ENCODE data around the gene CIB1. TPM values are rescaled to one million over a fixed set of nuclear protein-coding genes. Genes with fewer than 3 reads are reported as not detected.

The CIB1 gene
- total and polyA plus RNA-seq, 10 of the 15 experiments (the other 5 are each of a cell fraction or from before 2014, with no cell fraction given) = 10.8 to 155 (median 81.9) TPM

DNA sequence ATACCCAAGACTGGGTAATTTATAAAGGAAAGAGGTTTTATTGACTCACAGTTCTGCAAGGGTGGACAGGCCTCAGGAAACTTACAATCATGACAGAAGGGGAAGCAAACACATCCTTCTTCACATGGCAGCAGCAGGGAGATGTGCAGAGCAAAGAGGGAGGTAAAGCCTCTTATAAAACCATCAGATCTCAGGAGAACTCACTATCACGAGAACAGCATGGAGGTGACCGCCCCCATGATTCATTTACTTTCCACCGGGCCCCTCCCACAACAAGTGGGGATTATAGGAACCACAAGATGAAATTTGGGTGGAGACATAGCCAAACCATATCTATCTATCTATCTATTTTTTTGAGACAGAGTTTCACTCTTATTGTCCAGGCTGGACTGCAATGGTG lies 5.6 kb upstream of the CIB1 start:
- Histone ChIP-seq H3K4me2 (ENCODE audit: control insufficient read depth, insufficient read depth) (no peak overlapping the region), H3K36me3 (ENCODE audit: control insufficient read depth in 2 of 2, insufficient read depth in 2 of 2, low read length in 1 of 2) (peaks cover 0 to 2% of the 10 kb centered on the region in 2 experiments; a peak in 3 of 4 replicates), H3K27me3 (replicated peaks in 1 of 2; ENCODE audit: control insufficient read depth in 2 of 2, insufficient read depth in 2 of 2, low read length in 1 of 2) (no peaks in the 10 kb centered on the region), H3K4me3 (no peak overlapping the region), H3K79me2 (ENCODE audit: control insufficient read depth, insufficient read depth, low read length) (no peaks in the 10 kb centered on the region; the same call in 1 of the 2 replicates), H2AFZ (ENCODE audit: control insufficient read depth, low read depth, low read length) (no peak overlapping the region), H3K4me1 (ENCODE audit: control insufficient read depth, insufficient read depth, low read length) (peaks cover 4% of the 10 kb centered on the region; the same call in 1 of the 2 replicates), H4K20me1 (ENCODE audit: control insufficient read depth, insufficient read depth) (no peaks in the 10 kb centered on the region), H3K9ac (ENCODE audit: control insufficient read depth, insufficient read depth, low read length) (no peak overlapping the region), H3K27ac (ENCODE audit: control insufficient read depth, insufficient read depth) (no peak overlapping the region), H3K9me3 (replicated peaks; ENCODE audit: control insufficient read depth, insufficient read depth, low read length) (no peaks in the 10 kb centered on the region)
- intact Hi-C loops (cut with micrococcal nuclease; ENCODE audit: unreplicated experiment) = no loop called here
- ATAC-seq (no peak), DNase-seq (ENCODE audit: low read depth, low spot score) (no peak), FAIRE-seq (no peak)
- BruUV-seq (replicated peaks) = no TSS peak
- TF ChIP-seq MEF2B (IDR thresholded peaks at IDR 0.05; ENCODE audit: partially characterized antibody, poor library complexity, severe bottlenecking) = no peak
- WGBS (ENCODE audit: insufficient coverage, insufficient replicate concordance, low lambda C conversion rate, missing lambda C conversion rate) = 83% methylated on average over 3 of the region's 3 CpGs
- ChIA-PET POLR2A (interaction anchor here (1.0 kb wide), 1 partner anchor 12 kb away, joined by 3 read pairs; no protein-coding TSS in a partner anchor), CTCF (interaction anchor here (0.7 kb wide), 1 partner anchor 9 kb away, joined by 3 read pairs; no protein-coding TSS in a partner anchor), RAD21 (ENCODE audit: unreplicated experiment) (no interaction called here), SMC1A (ENCODE audit: uncharacterized antibody, unreplicated experiment) (interaction anchor here (1.0 kb wide), 1 partner anchor 9 kb away, joined by 3 read pairs; the partner anchor contains the start of gene TTLL13)
- in situ Hi-C loops (cut with MboI) = no loop called here

DNA sequence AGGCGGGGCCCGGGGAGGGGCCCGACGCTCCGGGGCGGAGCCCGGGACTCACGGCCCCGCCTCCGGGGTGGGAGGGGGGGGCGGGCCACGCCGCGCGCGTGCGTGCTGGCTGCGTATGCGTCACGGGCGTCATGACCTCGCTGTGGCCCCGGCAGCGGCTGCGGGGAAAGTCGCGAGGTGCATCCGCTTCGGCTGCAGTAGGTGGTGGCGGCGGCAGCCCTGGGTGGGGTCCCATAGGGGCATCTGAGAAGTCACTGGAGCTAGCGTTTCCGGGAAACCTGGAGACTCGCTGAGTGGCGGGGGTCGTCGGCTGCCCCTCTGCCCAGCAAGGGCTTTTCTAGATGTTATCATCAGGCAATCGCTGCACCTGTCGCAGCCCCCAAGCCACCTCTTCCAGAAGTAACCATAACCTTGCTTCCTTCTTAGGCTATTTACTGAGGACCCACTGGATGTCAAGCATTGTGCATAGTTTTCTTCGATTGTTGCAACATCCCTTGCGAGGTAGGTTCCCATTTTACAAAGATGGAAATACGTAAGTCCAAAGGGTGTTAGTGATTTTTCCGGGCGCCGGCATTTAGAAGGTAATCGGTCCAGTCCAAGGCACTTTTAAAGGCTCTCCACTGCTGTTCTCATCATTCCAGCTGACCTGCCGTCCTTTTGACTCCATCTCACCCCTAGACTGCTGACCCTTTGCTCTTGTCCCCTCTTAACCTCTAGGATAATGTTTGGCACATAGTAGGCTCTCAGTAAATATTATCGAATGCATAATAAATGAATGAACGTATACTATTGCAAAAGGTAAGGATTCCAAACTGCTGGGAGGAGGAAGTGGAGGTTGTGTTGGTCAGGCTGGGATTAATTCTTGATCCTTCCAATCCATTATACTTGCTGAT lies 601 bp upstream of the CIB1 start, which contains the start of gene GDPGP1:
Gene GDPGP1, plus strand, starts transcription at position 114 of the 893 bp plus-strand sequence. CDS start 6,700 bp downstream, outside the sequence.
- peak within 1 kb of the TSS; percentile 95 for H3K4me2 ChIP-seq (ENCODE audit: control insufficient read depth, insufficient read depth)
- TSS peak; percentile 81 for BruUV-seq (replicated peaks)
- H3K27ac ChIP-seq (ENCODE audit: control insufficient read depth, insufficient read depth) = peak within 1 kb of the TSS; percentile 85
- CTCF ChIA-PET = interaction anchor here (0.6 to 4.8 kb wide), 14 partner anchors 13 to 452 kb away, joined by 3 to 38 read pairs (median 8); partner anchors contain the start of genes NGRN and SEMA4B
- POLR2A ChIA-PET = interaction anchor here (0.5 to 4.9 kb wide), 29 partner anchors 9 to 958 kb away, joined by 3 to 31 read pairs (median 6); partner anchors contain the start of genes IDH2, NGRN, SEMA4B and TTLL13
- peaks cover 3 to 12% of the 10 kb centered on the region in 2 experiments; a peak in 3 of 4 replicates for H3K36me3 ChIP-seq (ENCODE audit: control insufficient read depth in 2 of 2, insufficient read depth in 2 of 2, low read length in 1 of 2)
- FAIRE-seq (no peak), DNase-seq (ENCODE audit: low read depth, low spot score) (peak; percentile 71), ATAC-seq (peak; percentile 63; the same call in 2 of the 3 replicates)
- peak within 1 kb of the TSS; percentile 79 for H3K4me3 ChIP-seq
- no peaks in the 10 kb centered on the region for H3K27me3 ChIP-seq (replicated peaks in 1 of 2; ENCODE audit: control insufficient read depth in 2 of 2, insufficient read depth in 2 of 2, low read length in 1 of 2)
- in situ Hi-C loops (cut with MboI) = no loop called here
- H3K4me1 ChIP-seq (ENCODE audit: control insufficient read depth, insufficient read depth, low read length) = peaks cover 28% of the 10 kb centered on the region
- peaks cover 19% of the 10 kb centered on the region for H3K79me2 ChIP-seq (ENCODE audit: control insufficient read depth, insufficient read depth, low read length)
- SMC1A ChIA-PET (ENCODE audit: uncharacterized antibody, unreplicated experiment) = interaction anchor here (0.6 to 4.5 kb wide), 16 partner anchors 9 to 86 kb away, joined by 3 to 70 read pairs (median 6); partner anchors contain the start of genes SEMA4B and TTLL13
- intact Hi-C loops (cut with micrococcal nuclease; ENCODE audit: unreplicated experiment) = loop anchor here (5.0 kb wide), 5 partner anchors 42 to 428 kb away; partner anchors contain the start of gene AP3S2
- peak within 1 kb of the TSS; percentile 89 for H2AFZ ChIP-seq (ENCODE audit: control insufficient read depth, low read depth, low read length)
- no peaks in the 10 kb centered on the region for H4K20me1 ChIP-seq (ENCODE audit: control insufficient read depth, insufficient read depth)
- 5% methylated on average over 31 of the region's 49 CpGs for WGBS (ENCODE audit: insufficient coverage, insufficient replicate concordance, low lambda C conversion rate, missing lambda C conversion rate)
- peak within 1 kb of the TSS; percentile 85 for H3K9ac ChIP-seq (ENCODE audit: control insufficient read depth, insufficient read depth, low read length)
- RAD21 ChIA-PET (ENCODE audit: unreplicated experiment) = interaction anchor here (0.6 to 3.6 kb wide), 31 partner anchors 10 to 701 kb away, joined by 3 to 47 read pairs (median 4); partner anchors contain the start of genes AP3S2, HDDC3, NGRN and SEMA4B
- no peaks in the 10 kb centered on the region for H3K9me3 ChIP-seq (replicated peaks; ENCODE audit: control insufficient read depth, insufficient read depth, low read length)
- no peak for TF ChIP-seq FOXM1 (IDR thresholded peaks at IDR 0.05; ENCODE audit: low read depth, low read length)
- TF ChIP-seq, protein P1, sequence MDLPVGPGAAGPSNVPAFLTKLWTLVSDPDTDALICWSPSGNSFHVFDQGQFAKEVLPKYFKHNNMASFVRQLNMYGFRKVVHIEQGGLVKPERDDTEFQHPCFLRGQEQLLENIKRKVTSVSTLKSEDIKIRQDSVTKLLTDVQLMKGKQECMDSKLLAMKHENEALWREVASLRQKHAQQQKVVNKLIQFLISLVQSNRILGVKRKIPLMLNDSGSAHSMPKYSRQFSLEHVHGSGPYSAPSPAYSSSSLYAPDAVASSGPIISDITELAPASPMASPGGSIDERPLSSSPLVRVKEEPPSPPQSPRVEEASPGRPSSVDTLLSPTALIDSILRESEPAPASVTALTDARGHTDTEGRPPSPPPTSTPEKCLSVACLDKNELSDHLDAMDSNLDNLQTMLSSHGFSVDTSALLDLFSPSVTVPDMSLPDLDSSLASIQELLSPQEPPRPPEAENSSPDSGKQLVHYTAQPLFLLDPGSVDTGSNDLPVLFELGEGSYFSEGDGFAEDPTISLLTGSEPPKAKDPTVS (IDR thresholded peaks at IDR 0.05; ENCODE audit: low read depth, low read length) = no peak
- TF ChIP-seq, protein P2, sequence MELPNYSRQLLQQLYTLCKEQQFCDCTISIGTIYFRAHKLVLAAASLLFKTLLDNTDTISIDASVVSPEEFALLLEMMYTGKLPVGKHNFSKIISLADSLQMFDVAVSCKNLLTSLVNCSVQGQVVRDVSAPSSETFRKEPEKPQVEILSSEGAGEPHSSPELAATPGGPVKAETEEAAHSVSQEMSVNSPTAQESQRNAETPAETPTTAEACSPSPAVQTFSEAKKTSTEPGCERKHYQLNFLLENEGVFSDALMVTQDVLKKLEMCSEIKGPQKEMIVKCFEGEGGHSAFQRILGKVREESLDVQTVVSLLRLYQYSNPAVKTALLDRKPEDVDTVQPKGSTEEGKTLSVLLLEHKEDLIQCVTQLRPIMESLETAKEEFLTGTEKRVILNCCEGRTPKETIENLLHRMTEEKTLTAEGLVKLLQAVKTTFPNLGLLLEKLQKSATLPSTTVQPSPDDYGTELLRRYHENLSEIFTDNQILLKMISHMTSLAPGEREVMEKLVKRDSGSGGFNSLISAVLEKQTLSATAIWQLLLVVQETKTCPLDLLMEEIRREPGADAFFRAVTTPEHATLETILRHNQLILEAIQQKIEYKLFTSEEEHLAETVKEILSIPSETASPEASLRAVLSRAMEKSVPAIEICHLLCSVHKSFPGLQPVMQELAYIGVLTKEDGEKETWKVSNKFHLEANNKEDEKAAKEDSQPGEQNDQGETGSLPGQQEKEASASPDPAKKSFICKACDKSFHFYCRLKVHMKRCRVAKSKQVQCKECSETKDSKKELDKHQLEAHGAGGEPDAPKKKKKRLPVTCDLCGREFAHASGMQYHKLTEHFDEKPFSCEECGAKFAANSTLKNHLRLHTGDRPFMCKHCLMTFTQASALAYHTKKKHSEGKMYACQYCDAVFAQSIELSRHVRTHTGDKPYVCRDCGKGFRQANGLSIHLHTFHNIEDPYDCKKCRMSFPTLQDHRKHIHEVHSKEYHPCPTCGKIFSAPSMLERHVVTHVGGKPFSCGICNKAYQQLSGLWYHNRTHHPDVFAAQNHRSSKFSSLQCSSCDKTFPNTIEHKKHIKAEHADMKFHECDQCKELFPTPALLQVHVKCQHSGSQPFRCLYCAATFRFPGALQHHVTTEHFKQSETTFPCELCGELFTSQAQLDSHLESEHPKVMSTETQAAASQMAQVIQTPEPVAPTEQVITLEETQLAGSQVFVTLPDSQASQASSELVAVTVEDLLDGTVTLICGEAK (IDR thresholded peaks at IDR 0.05; ENCODE audit: borderline replicate concordance) = no peak; the same call in 1 of the 2 replicates
- TF ChIP-seq TCF12 (IDR thresholded peaks at IDR 0.05; ENCODE audit: low read depth, low read length) = 0 out of 2 replicates have a peak, but pooled peaks have one; percentile 36
- TF ChIP-seq NFXL1 (IDR thresholded peaks at IDR 0.05; ENCODE audit: borderline replicate concordance) = no peak
- TF ChIP-seq NFIC (IDR thresholded peaks at IDR 0.05; ENCODE audit: low read depth, low read length) = no peak
